B cell (primary cell): ENCODE measurements around the gene PODNL1. TPM values are rescaled to one million over a fixed set of nuclear protein-coding genes. Genes with fewer than 3 reads are reported as not detected.
A peak's percentile ranks its signal among the peaks of the same experiment; 100 is the strongest.

ENCODE experiments used
- ATAC-seq: fragments of 200-7000 bp; cut with Tn5 transposase; one replicate; pipeline ENCODE4 v1.10.0; 2021; ENCODE audit warnings: low read depth, mild to moderate bottlenecking, moderate number of reproducible peaks, moderate library complexity
- CTCF ChIA-PET: fragments of 350-600 bp; sonication (Branson Sonifier 250); formaldehyde crosslinking; loops from one replicate; lab custom pipeline; 2021; ENCODE audit warnings: antibody characterized with exemption, inconsistent platforms; lab: Charles Lee
- POLR2A ChIA-PET: fragments of 350-600 bp; sonication (Branson Sonifier 250); formaldehyde crosslinking; loops from one replicate; lab custom pipeline; 2021; ENCODE audit warnings: antibody characterized with exemption; lab: Charles Lee
- DNase-seq: peaks from one replicate; pipeline ENCODE4 v3.0.0; 2013
- H2AFZ ChIP-seq: 2 replicates; pipeline ENCODE4 v1.6.1; 2012; ENCODE audit warnings: mild to moderate bottlenecking, low read depth, low read length; ENCODE audit not compliant: insufficient read depth, poor library complexity, severe bottlenecking
- H3K27ac ChIP-seq, 2 donors: 1 replicate in 1 of 2; 2 replicates in 1 of 2; pipeline ENCODE4 v1.5.1; 2012 to 2013; ENCODE audit warnings: low read length in 2 of 2, mild to moderate bottlenecking in 2 of 2, moderate library complexity in 1 of 2
- H3K27me3 ChIP-seq, 4 experiments: fragments of 200-600 bp in 1 of 4; sonication (generic) in 1 of 4; replicated peaks in 1 of 4; 1 replicate in 2 of 4; 2 replicates in 2 of 4; pipeline versions ENCODE4 v1.6.1 to v1.7.0; 2013 to 2016; ENCODE audit warnings: low read length in 3 of 4, mild to moderate bottlenecking in 2 of 4, mixed read lengths in 1 of 4, moderate library complexity in 1 of 4; ENCODE audit not compliant: insufficient read depth in 4 of 4, control insufficient read depth in 3 of 4; ENCODE audit errors: control extremely low read depth in 1 of 4
- H3K36me3 ChIP-seq, 2 experiments: replicated peaks in 1 of 2; 1 replicate in 1 of 2; 2 replicates in 1 of 2; pipeline versions ENCODE4 v1.6.1 to v1.7.1; 2013; ENCODE audit warnings: low read length in 1 of 2; ENCODE audit not compliant: insufficient read depth in 2 of 2, control insufficient read depth in 1 of 2; ENCODE audit errors: control extremely low read depth in 1 of 2, extremely low read depth in 1 of 2
- H3K4me1 ChIP-seq, 2 donors: fragments of 200-600 bp in 1 of 2; sonication (generic) in 1 of 2; 1 replicate in 1 of 2; 2 replicates in 1 of 2; pipeline versions ENCODE4 v1.5.1 to v1.6.1; 2013 to 2017; ENCODE audit warnings: low read length in 2 of 2; ENCODE audit not compliant: control insufficient read depth in 2 of 2, insufficient read depth in 2 of 2
- H3K4me2 ChIP-seq: replicated peaks from 2 replicates; pipeline ENCODE3; 2012; ENCODE audit warnings: mild to moderate bottlenecking, low read depth, low read length; ENCODE audit not compliant: poor library complexity, severe bottlenecking
- H3K4me3 ChIP-seq, 5 experiments: fragments of 200-600 bp in 1 of 5; sonication (generic) in 1 of 5; 1 replicate in 3 of 5; 2 replicates in 2 of 5; pipeline versions ENCODE4 v1.5.1 to v1.7.0; 2011 to 2016; ENCODE audit warnings: low read length in 4 of 5, mild to moderate bottlenecking in 4 of 5, low read depth in 2 of 5, control low read depth in 1 of 5, moderate library complexity in 1 of 5; ENCODE audit not compliant: insufficient read depth in 1 of 5; ENCODE audit errors: control extremely low read depth in 1 of 5, extremely low read depth in 1 of 5
- H3K79me2 ChIP-seq: fragments of 200-600 bp; sonication (generic); one replicate; pipeline ENCODE4 v1.6.0; 2016; ENCODE audit warnings: low read length; ENCODE audit not compliant: control insufficient read depth, insufficient read depth
- H3K9ac ChIP-seq: fragments of 200-600 bp; sonication (generic); 2 replicates; pipeline ENCODE4 v1.6.1; 2017; ENCODE audit warnings: mild to moderate bottlenecking, low read length, moderate library complexity
- H3K9me3 ChIP-seq, 3 donors: one replicate each; pipeline versions ENCODE4 v1.6.1 to v1.7.1; 2013; ENCODE audit warnings: low read length in 2 of 3; ENCODE audit not compliant: control insufficient read depth in 2 of 3, insufficient read depth in 1 of 3; ENCODE audit errors: control extremely low read depth in 1 of 3
- H4K20me1 ChIP-seq: 2 replicates; pipeline ENCODE4 v1.6.0; 2012; ENCODE audit warnings: mild to moderate bottlenecking, low read length; ENCODE audit not compliant: insufficient read depth, control insufficient read depth, poor library complexity, severe bottlenecking
- H3K27ac Mint-ChIP-seq: one replicate; pipeline ENCODE4 v1.8.0; 2021; ENCODE audit warnings: mixed read lengths
- H3K27me3 Mint-ChIP-seq: one replicate; pipeline ENCODE4 v1.8.0; 2021; ENCODE audit warnings: mixed read lengths
- H3K4me1 Mint-ChIP-seq: one replicate; pipeline ENCODE4 v1.8.0; 2021; ENCODE audit warnings: mixed read lengths
- H3K4me3 Mint-ChIP-seq: one replicate; pipeline ENCODE4 v1.8.0; 2021; ENCODE audit warnings: mixed read lengths
- H3K9me3 Mint-ChIP-seq: one replicate; pipeline ENCODE4 v1.8.0; 2022; ENCODE audit warnings: mixed read lengths; ENCODE audit not compliant: insufficient read depth
- EZH2 ChIP-seq: IDR thresholded peaks from 2 replicates; pipeline ENCODE4 v1.6.1; 2012; ENCODE audit warnings: borderline replicate concordance, low read depth, mild to moderate bottlenecking, moderate library complexity, low read length; ENCODE audit not compliant: insufficient read depth, poor library complexity, severe bottlenecking
- WGBS: methylation state at CpG from one replicate; pipeline ENCODE4 v1.1.5; 2013; ENCODE audit warnings: missing lambda C conversion rate; ENCODE audit not compliant: insufficient coverage; 5-methylcytosine and 5-hydroxymethylcytosine counted together
- intact Hi-C: fragments of 100-400 bp; cut with micrococcal nuclease; formaldehyde crosslinking; loops from one replicate; pipeline ENCODE4 v1.10.0; 2022
- polyA plus RNA-seq: library from polyadenylated mRNA; depleted of rRNA; stranded (reverse); fragments of >200 nt; gene quantifications from 2 replicates; pipeline ENCODE4 v1.2.3, GENCODE V29; 2012
- total RNA-seq, 2 donors: library from RNA; stranded (reverse); fragments of 120-200 nt in 1 of 2; gene quantifications; 1 replicate in 1 of 2; 2 replicates in 1 of 2; pipeline versions ENCODE4 v1.2.3 to v1.2.4, GENCODE V29; 2013 to 2022
- TF ChIP-seq, protein P1 (sequence below): fragments of 200-600 bp; IDR thresholded peaks from one replicate; pipeline ENCODE4 v1.8.0; 2022; ENCODE audit warnings: antibody characterized with exemption, mild to moderate bottlenecking

Gene PODNL1
- total and polyA plus RNA-seq, 2 donors (not counting 1 experiment from before 2014, with no cell fraction given): not detected

DNA sequence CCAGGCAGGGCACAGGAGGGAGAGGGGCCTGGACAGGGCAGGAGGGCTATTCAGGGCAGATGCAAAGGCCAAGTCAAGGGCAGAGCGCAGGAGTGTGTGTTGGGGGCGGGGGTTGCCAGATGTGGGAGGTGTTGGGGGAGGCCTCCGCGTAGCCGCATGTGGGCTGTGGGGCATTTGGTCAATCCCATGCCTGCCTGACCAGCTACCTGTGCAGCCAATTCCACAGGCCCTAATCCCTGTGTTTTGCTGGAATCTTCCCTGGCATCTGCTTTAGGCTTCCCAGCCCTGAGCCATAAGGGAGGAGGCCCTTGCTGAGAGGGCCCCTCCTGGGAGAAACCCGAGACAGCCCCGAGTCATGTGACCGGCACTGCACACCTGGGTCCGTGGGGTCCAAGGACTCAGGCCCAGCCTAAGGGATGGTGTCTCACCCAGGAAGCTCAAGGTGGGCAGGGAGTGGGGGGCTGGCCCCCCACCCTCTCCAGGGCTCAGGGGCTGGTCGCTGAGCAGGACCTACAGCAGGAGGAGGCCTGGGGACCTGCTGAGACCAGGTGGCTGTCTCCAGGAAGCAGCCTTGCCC is 47.6 kb upstream of the PODNL1 start:
- TF ChIP-seq EZH2: no peak
- TF ChIP-seq, protein P1, sequence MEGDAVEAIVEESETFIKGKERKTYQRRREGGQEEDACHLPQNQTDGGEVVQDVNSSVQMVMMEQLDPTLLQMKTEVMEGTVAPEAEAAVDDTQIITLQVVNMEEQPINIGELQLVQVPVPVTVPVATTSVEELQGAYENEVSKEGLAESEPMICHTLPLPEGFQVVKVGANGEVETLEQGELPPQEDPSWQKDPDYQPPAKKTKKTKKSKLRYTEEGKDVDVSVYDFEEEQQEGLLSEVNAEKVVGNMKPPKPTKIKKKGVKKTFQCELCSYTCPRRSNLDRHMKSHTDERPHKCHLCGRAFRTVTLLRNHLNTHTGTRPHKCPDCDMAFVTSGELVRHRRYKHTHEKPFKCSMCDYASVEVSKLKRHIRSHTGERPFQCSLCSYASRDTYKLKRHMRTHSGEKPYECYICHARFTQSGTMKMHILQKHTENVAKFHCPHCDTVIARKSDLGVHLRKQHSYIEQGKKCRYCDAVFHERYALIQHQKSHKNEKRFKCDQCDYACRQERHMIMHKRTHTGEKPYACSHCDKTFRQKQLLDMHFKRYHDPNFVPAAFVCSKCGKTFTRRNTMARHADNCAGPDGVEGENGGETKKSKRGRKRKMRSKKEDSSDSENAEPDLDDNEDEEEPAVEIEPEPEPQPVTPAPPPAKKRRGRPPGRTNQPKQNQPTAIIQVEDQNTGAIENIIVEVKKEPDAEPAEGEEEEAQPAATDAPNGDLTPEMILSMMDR: no peak
- Histone ChIP-seq H3K79me2 (peaks cover 32% of the 10 kb centered on the region), H3K27me3 (no peaks in the 10 kb centered on the region), H2AFZ (peak overlapping the region; percentile 71), H4K20me1 (no peaks in the 10 kb centered on the region), H3K4me1 (peaks cover 61 to 75% of the 10 kb centered on the region in 2 donors), H3K9ac (peak overlapping the region; percentile 48), H3K4me3 (peak overlapping the region in 3 of 5 experiments; percentile 8 to 28 (median 25)), H3K27ac (peak overlapping the region; percentile 95 to 99), H3K4me2 (peak overlapping the region; percentile 89), H3K36me3 (peaks cover 0 to 8% of the 10 kb centered on the region in 2 experiments), H3K9me3 (no peaks in the 10 kb centered on the region)
- CTCF ChIA-PET: interaction anchor here (0.9 to 5.4 kb wide), 9 partner anchors 18 to 86 kb away, joined by 3 to 29 read pairs (median 4); partner anchors contain the start of genes DCAF15 and IL27RA
- POLR2A ChIA-PET: interaction anchor here (0.6 to 3.5 kb wide), 11 partner anchors 10 to 150 kb away, joined by 3 to 42 read pairs (median 4); partner anchors contain the start of genes DCAF15, IL27RA and RFX1
- Mint-ChIP-seq H3K27ac (peak overlapping the region; percentile 99), H3K27me3 (no peaks in the 10 kb centered on the region), H3K4me1 (peaks cover 71% of the 10 kb centered on the region), H3K4me3 (peak overlapping the region; percentile 83), H3K9me3 (no peaks in the 10 kb centered on the region)
- intact Hi-C loops: loop anchor here (1.0 to 2.0 kb wide), 6 partner anchors 20 to 147 kb away; partner anchors contain the start of genes BRME1, CC2D1A, DCAF15 and RFX1
- ATAC-seq (peak; percentile 16), DNase-seq (no peak)
- 29% methylated on average over 10 of the region's 10 CpGs for WGBS
